Measurements from ENCODE around the gene EIF1AD. TPM values are rescaled to one million over a fixed set of nuclear protein-coding genes. Genes with fewer than 3 reads are reported as not detected.

EIF1AD gene
- total RNA-seq, 2 experiments from 2014 or later, result 51.1 to 63.2 TPM

DNA sequence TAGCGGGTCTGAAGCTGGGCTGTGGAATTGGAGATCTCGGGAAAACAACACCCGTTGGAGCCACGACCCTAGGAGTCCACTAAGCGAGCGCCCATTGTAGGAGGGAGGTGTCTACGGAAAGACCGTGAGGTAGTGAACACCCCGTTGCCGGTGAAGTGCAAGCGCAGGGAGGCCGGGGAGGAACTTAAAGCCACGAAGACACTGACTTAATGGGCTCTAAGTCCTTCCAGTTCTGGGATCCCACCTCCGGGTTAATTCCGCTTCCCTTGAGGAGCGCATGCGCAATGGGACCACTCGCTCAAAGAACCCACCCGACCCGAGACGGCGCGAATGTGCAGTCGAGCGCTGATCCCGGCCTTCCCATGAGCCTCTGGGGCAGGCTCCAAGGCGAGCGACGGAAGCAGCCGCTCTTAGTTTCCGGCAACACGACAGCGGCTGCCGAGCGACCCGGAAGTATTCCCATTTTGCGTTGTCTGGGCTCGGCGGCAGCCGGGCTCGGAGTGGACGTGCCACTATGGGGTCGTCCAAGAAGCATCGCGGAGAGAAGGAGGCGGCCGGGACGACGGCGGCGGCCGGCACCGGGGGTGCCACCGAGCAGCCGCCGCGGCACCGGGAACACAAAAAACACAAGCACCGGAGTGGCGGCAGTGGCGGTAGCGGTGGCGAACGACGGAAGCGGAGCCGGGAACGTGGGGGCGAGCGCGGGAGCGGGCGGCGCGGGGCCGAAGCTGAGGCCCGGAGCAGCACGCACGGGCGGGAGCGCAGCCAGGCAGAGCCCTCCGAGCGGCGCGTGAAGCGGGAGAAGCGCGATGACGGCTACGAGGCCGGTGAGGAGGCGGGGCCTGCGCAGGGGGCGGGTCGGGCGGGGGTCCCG lies 40.5 kb downstream of the EIF1AD start, which contains the start of gene SART1:
Gene SART1 (plus strand): TSS at position 468 of the 874 bp plus-strand sequence. CDS start 47 bp downstream, at position 515.
- intact Hi-C loops (cut with micrococcal nuclease; ENCODE audit: unreplicated experiment), result loop anchor here (1.0 kb wide), 3 partner anchors 41 to 101 kb away; partner anchors contain the start of genes BANF1, EIF1AD, FIBP and MUS81
- Histone ChIP-seq H3K4me2 (ENCODE audit: low read length) (peak within 1 kb of the TSS; percentile 100), H2AFZ (ENCODE audit: low read length) (peak within 1 kb of the TSS; percentile 83; the same call in 1 of the 2 replicates), H3K27ac (ENCODE audit: low read depth, low read length, poor library complexity, severe bottlenecking) (peak within 1 kb of the TSS; percentile 69), H3K9me2 (ENCODE audit: insufficient read depth, low read length) (no peaks in the 10 kb centered on the region), H3K4me1 (ENCODE audit: insufficient read depth, low read length, poor library complexity, severe bottlenecking) (peaks cover 24% of the 10 kb centered on the region), H3K4me3 (ENCODE audit: low read depth, low read length, poor library complexity, severe bottlenecking) (peak within 1 kb of the TSS; percentile 89), H4K20me1 (ENCODE audit: insufficient read depth, low read length) (peaks cover 7% of the 10 kb centered on the region; the same call in 1 of the 2 replicates), H3K36me3 (ENCODE audit: insufficient read depth, low read length) (peaks cover 28% of the 10 kb centered on the region), H3K9me3 (ENCODE audit: low read length) (no peaks in the 10 kb centered on the region), H3K79me2 (ENCODE audit: insufficient read depth, low read depth, low read length) (peaks cover 27% of the 10 kb centered on the region)
- peak; percentile 99 for DNase-seq (ENCODE audit: low spot score)
- no peak for TF ChIP-seq EZH2phosphoT487 (IDR thresholded peaks at IDR 0.05; ENCODE audit: borderline replicate concordance, low read depth, low read length)
- TF ChIP-seq, protein P1, sequence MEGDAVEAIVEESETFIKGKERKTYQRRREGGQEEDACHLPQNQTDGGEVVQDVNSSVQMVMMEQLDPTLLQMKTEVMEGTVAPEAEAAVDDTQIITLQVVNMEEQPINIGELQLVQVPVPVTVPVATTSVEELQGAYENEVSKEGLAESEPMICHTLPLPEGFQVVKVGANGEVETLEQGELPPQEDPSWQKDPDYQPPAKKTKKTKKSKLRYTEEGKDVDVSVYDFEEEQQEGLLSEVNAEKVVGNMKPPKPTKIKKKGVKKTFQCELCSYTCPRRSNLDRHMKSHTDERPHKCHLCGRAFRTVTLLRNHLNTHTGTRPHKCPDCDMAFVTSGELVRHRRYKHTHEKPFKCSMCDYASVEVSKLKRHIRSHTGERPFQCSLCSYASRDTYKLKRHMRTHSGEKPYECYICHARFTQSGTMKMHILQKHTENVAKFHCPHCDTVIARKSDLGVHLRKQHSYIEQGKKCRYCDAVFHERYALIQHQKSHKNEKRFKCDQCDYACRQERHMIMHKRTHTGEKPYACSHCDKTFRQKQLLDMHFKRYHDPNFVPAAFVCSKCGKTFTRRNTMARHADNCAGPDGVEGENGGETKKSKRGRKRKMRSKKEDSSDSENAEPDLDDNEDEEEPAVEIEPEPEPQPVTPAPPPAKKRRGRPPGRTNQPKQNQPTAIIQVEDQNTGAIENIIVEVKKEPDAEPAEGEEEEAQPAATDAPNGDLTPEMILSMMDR (conservative IDR thresholded peaks at IDR 0.05; ENCODE audit: low read length), result no peak
- POLR2A ChIA-PET, result no interaction called here
- BruUV-seq (replicated peaks), result TSS peak; percentile 97
- CTCF ChIA-PET (ENCODE audit: unreplicated experiment), result no interaction called here

GRCh38 chr11:65960824-65961266 lies 41.1 kb downstream of the EIF1AD start:
- BruUV-seq (replicated peaks), result no TSS peak
- peak overlapping the region; percentile 69 for H3K27ac ChIP-seq (ENCODE audit: low read depth, low read length, poor library complexity, severe bottlenecking)
- TF ChIP-seq EZH2phosphoT487 (IDR thresholded peaks at IDR 0.05; ENCODE audit: borderline replicate concordance, low read depth, low read length), result no peak
- TF ChIP-seq, protein P1 (conservative IDR thresholded peaks at IDR 0.05; ENCODE audit: low read length), result no peak
- H2AFZ ChIP-seq (ENCODE audit: low read length), result peak overlapping the region; percentile 83; the same call in 1 of the 2 replicates
- intact Hi-C loops (cut with micrococcal nuclease; ENCODE audit: unreplicated experiment), result loop anchor here (1.0 kb wide), 3 partner anchors 41 to 101 kb away; partner anchors contain the start of genes BANF1, EIF1AD, FIBP and MUS81
- CTCF ChIA-PET (ENCODE audit: unreplicated experiment), result no interaction called here
- peaks cover 22% of the 10 kb centered on the region for H3K36me3 ChIP-seq (ENCODE audit: insufficient read depth, low read length)
- H3K4me3 ChIP-seq (ENCODE audit: low read depth, low read length, poor library complexity, severe bottlenecking), result peak overlapping the region; percentile 89
- H3K4me1 ChIP-seq (ENCODE audit: insufficient read depth, low read length, poor library complexity, severe bottlenecking), result peaks cover 27% of the 10 kb centered on the region
- DNase-seq (ENCODE audit: low spot score), result no peak
- H3K79me2 ChIP-seq (ENCODE audit: insufficient read depth, low read depth, low read length), result peaks cover 27% of the 10 kb centered on the region
- H3K4me2 ChIP-seq (ENCODE audit: low read length), result peak overlapping the region; percentile 94
- H3K9me2 ChIP-seq (ENCODE audit: insufficient read depth, low read length), result no peaks in the 10 kb centered on the region
- POLR2A ChIA-PET, result no interaction called here
- H3K9me3 ChIP-seq (ENCODE audit: low read length), result no peaks in the 10 kb centered on the region
- H4K20me1 ChIP-seq (ENCODE audit: insufficient read depth, low read length), result peaks cover 7% of the 10 kb centered on the region; the same call in 1 of the 2 replicates

Measured in OCI-LY7 (cell line).